ENCODE data around the gene SETD1A.

DNA sequence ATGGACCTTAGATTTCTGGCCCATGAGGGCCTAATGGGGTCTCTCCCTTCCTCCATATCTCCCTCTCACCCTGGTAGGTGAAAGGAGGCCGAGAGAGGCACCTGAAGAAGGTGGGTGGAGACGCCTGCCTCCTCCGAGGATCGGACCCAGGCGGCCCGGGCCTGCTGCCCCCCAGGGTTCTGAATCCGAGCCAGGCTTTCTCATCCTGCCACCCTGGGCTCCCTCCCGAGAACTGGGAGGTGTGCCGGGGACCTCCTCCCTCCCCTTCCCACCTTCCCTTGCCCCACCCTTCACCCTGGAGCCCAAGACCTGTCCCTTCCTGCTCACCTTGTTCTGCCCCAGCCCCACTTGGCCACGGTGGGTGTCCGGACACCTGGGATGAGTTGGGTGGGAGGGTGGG, 29.2 kb upstream of the SETD1A start:
- TF ChIP-seq, protein P1, sequence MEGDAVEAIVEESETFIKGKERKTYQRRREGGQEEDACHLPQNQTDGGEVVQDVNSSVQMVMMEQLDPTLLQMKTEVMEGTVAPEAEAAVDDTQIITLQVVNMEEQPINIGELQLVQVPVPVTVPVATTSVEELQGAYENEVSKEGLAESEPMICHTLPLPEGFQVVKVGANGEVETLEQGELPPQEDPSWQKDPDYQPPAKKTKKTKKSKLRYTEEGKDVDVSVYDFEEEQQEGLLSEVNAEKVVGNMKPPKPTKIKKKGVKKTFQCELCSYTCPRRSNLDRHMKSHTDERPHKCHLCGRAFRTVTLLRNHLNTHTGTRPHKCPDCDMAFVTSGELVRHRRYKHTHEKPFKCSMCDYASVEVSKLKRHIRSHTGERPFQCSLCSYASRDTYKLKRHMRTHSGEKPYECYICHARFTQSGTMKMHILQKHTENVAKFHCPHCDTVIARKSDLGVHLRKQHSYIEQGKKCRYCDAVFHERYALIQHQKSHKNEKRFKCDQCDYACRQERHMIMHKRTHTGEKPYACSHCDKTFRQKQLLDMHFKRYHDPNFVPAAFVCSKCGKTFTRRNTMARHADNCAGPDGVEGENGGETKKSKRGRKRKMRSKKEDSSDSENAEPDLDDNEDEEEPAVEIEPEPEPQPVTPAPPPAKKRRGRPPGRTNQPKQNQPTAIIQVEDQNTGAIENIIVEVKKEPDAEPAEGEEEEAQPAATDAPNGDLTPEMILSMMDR (conservative IDR thresholded peaks at IDR 0.05 in 1 of 2, IDR thresholded peaks at IDR 0.05 in 1 of 2; ENCODE audit: extremely low read depth in 1 of 2, insufficient read depth in 1 of 2, low read depth in 1 of 2, low read length in 2 of 2), result no peak
- TF ChIP-seq EZH2 (IDR thresholded peaks at IDR 0.05; ENCODE audit: borderline replicate concordance, low read length), result no peak

All from mammary epithelial cell (primary cell).